Activated naive CD8-positive, alpha-beta T cell treated with anti-CD3 and anti-CD28 coated beads, Interleukin-2, amount 50 U/mL, for 24 hours (primary cell): Measurements from ENCODE around the gene C12orf56.

ENCODE experiments used
- ATAC-seq: fragments of 150-1000 bp; cut with Tn5 transposase; one replicate; pipeline ENCODE4 v1.10.0; 2021
- DNase-seq: peaks from one replicate; pipeline ENCODE4 v3.0.0; 2021
- H3K27ac Mint-ChIP-seq: one replicate; pipeline ENCODE4 v1.8.0; 2021; ENCODE audit warnings: mild to moderate bottlenecking, mixed read lengths
- H3K27me3 Mint-ChIP-seq: one replicate; pipeline ENCODE4 v1.8.0; 2021; ENCODE audit warnings: mixed read lengths
- H3K36me3 Mint-ChIP-seq: one replicate; pipeline ENCODE4 v1.8.0; 2021; ENCODE audit warnings: low read depth, mixed read lengths
- H3K4me1 Mint-ChIP-seq: one replicate; pipeline ENCODE4 v1.8.0; 2021; ENCODE audit warnings: mixed read lengths
- H3K4me3 Mint-ChIP-seq: one replicate; pipeline ENCODE4 v1.8.0; 2021; ENCODE audit warnings: mild to moderate bottlenecking, moderate library complexity, mixed read lengths
- H3K9me3 Mint-ChIP-seq: one replicate; pipeline ENCODE4 v1.8.0; 2021; ENCODE audit warnings: mixed read lengths

C12orf56 gene, protein sequence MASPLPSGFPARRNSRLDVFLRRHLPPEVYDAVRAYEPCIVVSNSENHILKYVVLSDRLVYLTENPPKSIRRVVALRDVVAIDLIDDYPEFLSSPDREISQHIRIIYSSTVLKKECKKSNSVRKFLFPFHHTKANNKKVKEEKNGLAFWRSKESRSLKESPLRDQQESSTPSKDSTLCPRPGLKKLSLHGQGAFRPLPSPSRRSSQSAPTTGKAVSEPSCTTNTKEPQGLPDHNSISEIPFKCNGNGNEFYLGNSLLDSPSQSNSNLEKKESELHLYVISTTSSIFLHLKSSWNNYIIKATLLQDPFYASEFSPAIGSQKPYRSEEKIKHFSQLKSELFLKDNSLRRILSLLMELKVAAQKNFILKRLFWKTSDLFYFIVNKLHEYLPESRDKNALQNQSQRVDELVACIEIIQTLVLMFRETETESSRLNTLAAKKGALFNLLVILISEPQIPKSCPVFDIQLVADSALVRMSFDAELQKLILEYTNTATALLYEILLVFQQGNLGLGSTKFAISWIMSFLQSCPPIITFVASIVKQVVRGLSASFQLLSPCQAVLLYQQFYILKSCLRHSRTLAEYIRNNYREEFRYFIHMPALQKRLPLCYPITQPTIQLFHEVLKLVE

GRCh38 chr12:64390275-64390851 lies at the start of gene C12orf56:
Gene C12orf56 (minus strand): TSS chr12:64390758. CDS start chr12:64390565, 193 bp downstream.
- peak within 1 kb of the TSS; percentile 70 for H3K4me3 Mint-ChIP-seq
- DNase-seq = peak; percentile 18
- peaks cover 21% of the 10 kb centered on the region for H3K27me3 Mint-ChIP-seq
- H3K4me1 Mint-ChIP-seq = peaks cover 12% of the 10 kb centered on the region
- no peaks in the 10 kb centered on the region for H3K36me3 Mint-ChIP-seq
- peak; percentile 16 for ATAC-seq
- H3K9me3 Mint-ChIP-seq = no peaks in the 10 kb centered on the region
- H3K27ac Mint-ChIP-seq = peak within 1 kb of the TSS; percentile 29

DNA sequence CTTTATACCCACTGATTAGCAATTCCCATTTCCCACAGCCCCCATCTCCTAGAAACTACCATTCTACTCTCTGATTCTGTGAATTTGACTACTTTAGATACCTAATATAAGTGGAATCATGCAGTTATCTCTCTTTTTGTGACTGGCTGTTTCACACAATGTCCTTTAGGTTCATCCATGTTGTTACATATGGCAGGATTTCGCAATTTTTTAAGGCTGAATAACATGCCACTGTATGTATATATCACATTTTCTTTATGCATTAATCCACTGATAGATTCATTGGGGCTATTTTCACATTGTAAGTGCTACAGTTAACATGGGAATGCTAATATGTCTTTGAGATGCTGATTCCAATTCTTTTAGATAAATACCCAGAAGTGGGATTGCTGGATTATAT lies 49.5 kb upstream of the C12orf56 start:
- H3K36me3 Mint-ChIP-seq = peaks cover 66% of the 10 kb centered on the region
- no peak for DNase-seq
- no peak overlapping the region for H3K4me3 Mint-ChIP-seq
- ATAC-seq = no peak
- peaks cover 9% of the 10 kb centered on the region for H3K4me1 Mint-ChIP-seq
- H3K27ac Mint-ChIP-seq = no peak overlapping the region
- no peaks in the 10 kb centered on the region for H3K9me3 Mint-ChIP-seq
- no peaks in the 10 kb centered on the region for H3K27me3 Mint-ChIP-seq

DNA sequence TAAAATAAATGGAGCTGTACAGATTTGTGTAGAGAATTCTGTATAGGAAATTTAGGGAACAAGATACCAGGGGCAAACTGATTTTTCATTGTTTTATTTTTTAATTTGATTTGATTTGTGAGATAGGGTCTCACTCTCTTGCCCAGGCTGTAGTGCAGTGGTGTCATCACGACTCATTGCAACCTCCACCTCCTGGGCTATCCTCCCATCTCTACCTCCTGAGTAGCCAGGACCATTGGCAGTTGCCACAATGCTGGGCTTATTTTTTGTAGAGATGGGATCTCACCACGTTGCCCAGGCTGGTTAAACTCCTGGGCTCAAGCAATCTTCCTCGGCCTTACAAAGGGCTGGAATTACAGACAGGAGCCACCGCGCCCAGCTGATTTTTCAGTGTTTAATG lies 43.4 kb upstream of the C12orf56 start:
- no peaks in the 10 kb centered on the region for H3K27me3 Mint-ChIP-seq
- DNase-seq (no peak), ATAC-seq (no peak)
- H3K27ac Mint-ChIP-seq = no peak overlapping the region
- H3K4me3 Mint-ChIP-seq = no peak overlapping the region
- no peaks in the 10 kb centered on the region for H3K9me3 Mint-ChIP-seq
- peaks cover 77% of the 10 kb centered on the region for H3K36me3 Mint-ChIP-seq
- H3K4me1 Mint-ChIP-seq = peaks cover 2% of the 10 kb centered on the region

- no peaks in the 10 kb centered on the region for H3K4me1 Mint-ChIP-seq
- ATAC-seq (no peak), DNase-seq (no peak)
- no peak overlapping the region for H3K27ac Mint-ChIP-seq
- H3K9me3 Mint-ChIP-seq = no peaks in the 10 kb centered on the region
- H3K4me3 Mint-ChIP-seq = no peak overlapping the region
- peaks cover 76% of the 10 kb centered on the region for H3K36me3 Mint-ChIP-seq
- no peaks in the 10 kb centered on the region for H3K27me3 Mint-ChIP-seq
Observed at GRCh38 chr12:64431791-64432190, 41.2 kb upstream of the C12orf56 start.

- Mint-ChIP-seq H3K9me3 (no peaks in the 10 kb centered on the region), H3K36me3 (peaks cover 82% of the 10 kb centered on the region), H3K4me3 (no peak overlapping the region), H3K27me3 (no peaks in the 10 kb centered on the region), H3K4me1 (no peaks in the 10 kb centered on the region), H3K27ac (no peak overlapping the region)
- DNase-seq (no peak), ATAC-seq (no peak)
Observed at GRCh38 chr12:64430886-64431285, 40.3 kb upstream of the C12orf56 start.

- no peak overlapping the region for H3K27ac Mint-ChIP-seq
- no peaks in the 10 kb centered on the region for H3K4me1 Mint-ChIP-seq
- peaks cover 85% of the 10 kb centered on the region for H3K36me3 Mint-ChIP-seq
- H3K9me3 Mint-ChIP-seq = no peaks in the 10 kb centered on the region
- DNase-seq (no peak), ATAC-seq (no peak)
- no peak overlapping the region for H3K4me3 Mint-ChIP-seq
- H3K27me3 Mint-ChIP-seq = no peaks in the 10 kb centered on the region
Observed at GRCh38 chr12:64428956-64429355, 38.4 kb upstream of the C12orf56 start.

- H3K4me3 Mint-ChIP-seq = no peak overlapping the region
- no peaks in the 10 kb centered on the region for H3K27me3 Mint-ChIP-seq
- no peaks in the 10 kb centered on the region for H3K9me3 Mint-ChIP-seq
- no peak overlapping the region for H3K27ac Mint-ChIP-seq
- DNase-seq (no peak), ATAC-seq (no peak)
- peaks cover 89% of the 10 kb centered on the region for H3K36me3 Mint-ChIP-seq
- H3K4me1 Mint-ChIP-seq = no peaks in the 10 kb centered on the region
Observed at GRCh38 chr12:64427988-64428387, 37.4 kb upstream of the C12orf56 start.

DNA sequence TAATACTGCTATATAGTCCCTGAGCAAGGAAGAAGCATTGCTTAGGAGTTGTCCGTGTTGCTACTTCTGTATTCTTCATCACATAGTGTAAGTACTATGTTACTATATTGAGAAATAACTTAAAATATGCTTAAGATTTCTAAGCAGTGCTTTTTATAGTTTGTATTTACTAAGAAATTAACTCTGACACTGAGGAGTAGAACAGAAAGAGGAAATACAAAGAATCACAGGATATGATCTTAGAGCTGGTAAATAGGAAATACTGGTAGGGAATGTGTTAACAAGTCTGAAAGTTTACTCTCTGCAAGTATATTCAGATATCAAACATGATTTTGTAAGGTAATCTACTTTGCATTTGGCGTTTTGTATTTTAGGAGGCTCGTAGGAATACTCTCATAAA lies 29.1 kb upstream of the C12orf56 start:
- ATAC-seq (no peak), DNase-seq (no peak)
- Mint-ChIP-seq H3K9me3 (no peaks in the 10 kb centered on the region), H3K27ac (no peak overlapping the region), H3K27me3 (no peaks in the 10 kb centered on the region), H3K4me1 (peaks cover 21% of the 10 kb centered on the region), H3K36me3 (peaks cover 79% of the 10 kb centered on the region), H3K4me3 (no peak overlapping the region)

DNA sequence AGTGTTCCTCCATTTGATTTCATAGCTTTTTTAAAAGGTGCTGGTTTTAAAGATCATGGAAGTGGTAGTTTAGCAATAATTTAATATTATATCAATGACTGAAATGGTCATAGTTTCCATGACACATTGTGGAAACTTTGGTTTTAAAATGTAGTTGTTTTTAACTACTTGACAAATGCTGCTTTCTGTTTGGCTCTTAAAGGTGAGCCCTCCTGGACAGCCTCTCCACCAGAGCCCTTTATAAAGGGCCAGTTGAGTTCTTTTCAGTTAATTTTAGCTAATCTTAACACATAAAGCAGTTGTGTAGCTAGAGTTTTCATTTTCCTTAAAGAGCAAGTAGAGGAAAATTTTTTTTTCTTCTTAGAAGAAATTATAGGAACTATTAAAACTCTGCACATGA lies 27.7 kb upstream of the C12orf56 start:
- H3K27me3 Mint-ChIP-seq = no peaks in the 10 kb centered on the region
- no peaks in the 10 kb centered on the region for H3K9me3 Mint-ChIP-seq
- no peak overlapping the region for H3K4me3 Mint-ChIP-seq
- H3K27ac Mint-ChIP-seq = peak overlapping the region; percentile 76
- peaks cover 81% of the 10 kb centered on the region for H3K36me3 Mint-ChIP-seq
- peaks cover 21% of the 10 kb centered on the region for H3K4me1 Mint-ChIP-seq
- ATAC-seq (peak; percentile 77), DNase-seq (no peak)

- Mint-ChIP-seq H3K4me3 (no peak overlapping the region), H3K36me3 (peaks cover 73% of the 10 kb centered on the region), H3K4me1 (peaks cover 23% of the 10 kb centered on the region), H3K27me3 (no peaks in the 10 kb centered on the region), H3K9me3 (no peaks in the 10 kb centered on the region), H3K27ac (no peak overlapping the region)
- ATAC-seq (no peak), DNase-seq (no peak)
Observed at GRCh38 chr12:64413884-64414283, 23.3 kb upstream of the C12orf56 start.

GRCh38 chr12:64412459-64412858 lies 21.9 kb upstream of the C12orf56 start:
- no peak for DNase-seq

GRCh38 chr12:64411427-64411826 lies 20.9 kb upstream of the C12orf56 start:
- no peak overlapping the region for H3K27ac Mint-ChIP-seq
- no peaks in the 10 kb centered on the region for H3K9me3 Mint-ChIP-seq
- H3K4me3 Mint-ChIP-seq = no peak overlapping the region
- H3K4me1 Mint-ChIP-seq = peaks cover 19% of the 10 kb centered on the region
- DNase-seq (no peak), ATAC-seq (no peak)
- peaks cover 59% of the 10 kb centered on the region for H3K36me3 Mint-ChIP-seq
- H3K27me3 Mint-ChIP-seq = no peaks in the 10 kb centered on the region

More at GRCh38 chr12:64412459-64412858, 21.9 kb upstream of the C12orf56 start:
- H3K36me3 Mint-ChIP-seq = peaks cover 62% of the 10 kb centered on the region
- peaks cover 17% of the 10 kb centered on the region for H3K4me1 Mint-ChIP-seq
- H3K4me3 Mint-ChIP-seq = no peak overlapping the region
- no peak overlapping the region for H3K27ac Mint-ChIP-seq
- ATAC-seq = no peak
- no peaks in the 10 kb centered on the region for H3K9me3 Mint-ChIP-seq
- no peaks in the 10 kb centered on the region for H3K27me3 Mint-ChIP-seq

DNA sequence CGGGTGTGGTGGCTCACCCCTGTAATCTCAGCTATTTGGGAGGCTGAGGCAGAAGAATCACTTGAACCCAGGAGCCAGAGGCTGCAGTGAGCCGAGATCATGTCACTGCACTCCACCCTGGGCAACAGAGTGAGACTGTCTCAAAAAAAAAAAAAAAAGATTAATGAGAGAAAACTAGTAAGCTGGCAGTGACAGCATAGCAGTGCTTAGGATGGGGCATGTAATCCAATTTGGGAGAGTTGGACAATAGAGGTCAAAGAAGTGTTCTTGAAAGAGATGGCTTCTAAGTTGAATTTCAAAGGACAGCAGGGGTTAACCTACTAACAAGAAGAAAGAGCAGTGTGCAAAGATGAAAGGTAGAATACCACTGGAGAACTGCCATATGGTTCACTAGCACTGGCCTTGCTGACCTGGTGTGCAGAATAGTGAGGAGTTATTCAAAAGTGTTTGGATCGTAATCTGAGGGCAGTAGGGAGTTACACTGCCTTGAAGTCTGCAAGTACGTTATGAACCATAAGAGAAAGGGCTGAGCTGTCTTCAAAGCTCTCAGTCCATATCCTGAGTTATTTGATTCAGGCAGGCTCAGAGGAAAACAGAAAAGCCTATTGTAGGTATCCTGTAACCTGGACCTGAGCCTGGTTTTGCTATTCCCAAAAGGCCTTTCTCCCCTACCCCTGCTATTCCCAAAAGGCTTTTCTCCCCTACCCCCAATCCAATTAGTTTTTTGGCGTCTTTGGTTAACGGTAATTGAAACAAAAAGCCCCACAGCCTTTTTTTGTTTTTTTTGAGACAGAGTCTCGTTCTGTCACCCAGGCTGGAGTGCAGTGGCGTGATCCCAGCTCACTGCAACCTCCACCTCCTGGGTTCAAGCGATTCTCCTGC lies 17.0 kb upstream of the C12orf56 start:
- Mint-ChIP-seq H3K27me3 (no peaks in the 10 kb centered on the region), H3K9me3 (peaks cover 3% of the 10 kb centered on the region), H3K36me3 (peaks cover 37% of the 10 kb centered on the region), H3K27ac (no peak overlapping the region), H3K4me3 (no peak overlapping the region), H3K4me1 (peaks cover 37% of the 10 kb centered on the region)
- DNase-seq (no peak), ATAC-seq (no peak)

GRCh38 chr12:64404470-64405256 lies 14.1 kb upstream of the C12orf56 start:
- Mint-ChIP-seq H3K36me3 (peaks cover 17% of the 10 kb centered on the region), H3K9me3 (peaks cover 11% of the 10 kb centered on the region)
- ATAC-seq = peak; percentile 45

More at GRCh38 chr12:64404470-64405256, 14.1 kb upstream of the C12orf56 start:
- DNase-seq = peak; percentile 74
- Mint-ChIP-seq H3K4me3 (peak overlapping the region; percentile 94), H3K4me1 (peaks cover 44% of the 10 kb centered on the region), H3K27me3 (no peaks in the 10 kb centered on the region), H3K27ac (peak overlapping the region; percentile 99)
